Gastrocnemius medialis (tissue), 4 donors: ENCODE measurements around the gene RPS6KA1.

Experiments
- POLR2A ChIP-seq, 2 donors: fragments of 450-650 bp; IDR thresholded peaks; one replicate each; pipeline ENCODE4 v1.6.1; 2017; ENCODE audit warnings: antibody characterized with exemption in 2 of 2, mild to moderate bottlenecking in 2 of 2, moderate library complexity in 2 of 2
- TF ChIP-seq, protein P1 (sequence below), 5 experiments: fragments of 450-650 bp in 3 of 5; fragments of 200-600 bp in 2 of 5; sonication (generic) in 2 of 5; IDR thresholded peaks in 4 of 5; conservative IDR thresholded peaks in 1 of 5; 1 replicate in 4 of 5; 2 replicates in 1 of 5; pipeline ENCODE4 v1.5.1; 2016 to 2019; ENCODE audit warnings: antibody characterized with exemption in 5 of 5, mild to moderate bottlenecking in 3 of 5, moderate library complexity in 3 of 5

DNA sequence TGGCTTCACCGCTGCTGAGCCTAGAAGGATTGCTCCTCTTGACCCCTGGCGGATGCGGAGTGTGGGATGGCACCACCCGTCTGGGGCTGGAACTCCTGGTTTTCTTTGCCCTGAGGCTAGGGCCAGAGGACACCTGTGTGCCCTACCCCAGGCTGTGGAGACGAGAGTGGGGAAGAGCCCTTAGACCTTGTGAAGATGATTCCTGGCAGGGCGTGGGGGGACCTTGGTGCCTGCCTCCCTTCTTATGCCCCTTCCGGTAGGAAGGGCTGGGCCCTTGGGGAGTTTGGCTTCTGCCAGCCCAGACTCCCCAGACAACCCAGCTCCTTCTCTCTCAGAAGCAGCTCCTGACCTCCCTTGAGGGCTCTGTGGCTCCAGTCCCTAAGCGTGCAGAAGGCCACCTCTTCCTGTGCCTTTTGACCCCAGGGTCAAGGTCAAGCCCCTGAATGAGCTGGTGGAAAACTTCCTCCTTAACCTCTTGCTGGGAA lies 891 bp downstream of the RPS6KA1 start:
- TF ChIP-seq, protein P1, sequence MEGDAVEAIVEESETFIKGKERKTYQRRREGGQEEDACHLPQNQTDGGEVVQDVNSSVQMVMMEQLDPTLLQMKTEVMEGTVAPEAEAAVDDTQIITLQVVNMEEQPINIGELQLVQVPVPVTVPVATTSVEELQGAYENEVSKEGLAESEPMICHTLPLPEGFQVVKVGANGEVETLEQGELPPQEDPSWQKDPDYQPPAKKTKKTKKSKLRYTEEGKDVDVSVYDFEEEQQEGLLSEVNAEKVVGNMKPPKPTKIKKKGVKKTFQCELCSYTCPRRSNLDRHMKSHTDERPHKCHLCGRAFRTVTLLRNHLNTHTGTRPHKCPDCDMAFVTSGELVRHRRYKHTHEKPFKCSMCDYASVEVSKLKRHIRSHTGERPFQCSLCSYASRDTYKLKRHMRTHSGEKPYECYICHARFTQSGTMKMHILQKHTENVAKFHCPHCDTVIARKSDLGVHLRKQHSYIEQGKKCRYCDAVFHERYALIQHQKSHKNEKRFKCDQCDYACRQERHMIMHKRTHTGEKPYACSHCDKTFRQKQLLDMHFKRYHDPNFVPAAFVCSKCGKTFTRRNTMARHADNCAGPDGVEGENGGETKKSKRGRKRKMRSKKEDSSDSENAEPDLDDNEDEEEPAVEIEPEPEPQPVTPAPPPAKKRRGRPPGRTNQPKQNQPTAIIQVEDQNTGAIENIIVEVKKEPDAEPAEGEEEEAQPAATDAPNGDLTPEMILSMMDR (IDR thresholded peaks at IDR 0.05 in 4 of 5, conservative IDR thresholded peaks at IDR 0.05 in 1 of 5): no peak
- TF ChIP-seq POLR2A (IDR thresholded peaks at IDR 0.05): no peak
